H9 (cell line): ENCODE results near the gene CYP27B1. TPM values are rescaled to one million over a fixed set of nuclear protein-coding genes. Genes with fewer than 3 reads are reported as not detected.

Experiments
- DNase-seq: peaks from one replicate; pipeline ENCODE4 v3.0.0-alpha.2; 2017
- H2AFZ ChIP-seq: one replicate; pipeline ENCODE4 v1.6.1; 2013; ENCODE audit warnings: mild to moderate bottlenecking, low read length, control low read depth, moderate library complexity
- H2AK5ac ChIP-seq: 2 replicates; pipeline ENCODE4 v1.6.1; 2013; ENCODE audit warnings: low read length, control low read depth, mixed read lengths; ENCODE audit not compliant: insufficient read length
- H2BK120ac ChIP-seq: one replicate; pipeline ENCODE4 v1.6.1; 2013; ENCODE audit warnings: low read depth, mild to moderate bottlenecking, low read length, control low read depth, inconsistent platforms; ENCODE audit not compliant: poor library complexity, severe bottlenecking
- H2BK12ac ChIP-seq: 2 replicates; pipeline ENCODE4 v1.6.1; 2013; ENCODE audit warnings: low read length, control low read depth, mixed read lengths, low read depth; ENCODE audit not compliant: insufficient read length
- H2BK15ac ChIP-seq: 2 replicates; pipeline ENCODE4 v1.6.1; 2013; ENCODE audit warnings: low read depth, low read length, control low read depth
- H2BK20ac ChIP-seq: one replicate; pipeline ENCODE4 v1.6.1; 2013; ENCODE audit warnings: low read depth, mild to moderate bottlenecking, low read length, control low read depth, inconsistent platforms; ENCODE audit not compliant: poor library complexity, severe bottlenecking
- H2BK5ac ChIP-seq: 2 replicates; pipeline ENCODE4 v1.6.1; 2013; ENCODE audit warnings: low read length, control low read depth, mixed read lengths; ENCODE audit not compliant: insufficient read length
- H3K14ac ChIP-seq: 2 replicates; pipeline ENCODE4 v1.6.1; 2013; ENCODE audit warnings: low read length, control low read depth; ENCODE audit not compliant: insufficient read depth
- H3K18ac ChIP-seq: 2 replicates; pipeline ENCODE4 v1.6.1; 2013; ENCODE audit warnings: low read depth, mild to moderate bottlenecking, mixed read lengths, low read length, control low read depth; ENCODE audit not compliant: insufficient read length
- H3K23ac ChIP-seq: 2 replicates; pipeline ENCODE4 v1.6.1; 2013; ENCODE audit warnings: low read length, control low read depth, mixed read lengths, low read depth; ENCODE audit not compliant: insufficient read length
- H3K23me2 ChIP-seq: 2 replicates; pipeline ENCODE4 v1.6.1; 2013; ENCODE audit warnings: low read depth, mild to moderate bottlenecking, mixed read lengths, low read length, control low read depth; ENCODE audit not compliant: insufficient read length, poor library complexity, severe bottlenecking
- H3K27ac ChIP-seq: 2 replicates; pipeline ENCODE4 v1.5.1; 2013; ENCODE audit warnings: low read length, control low read depth, mixed read lengths, low read depth; ENCODE audit not compliant: insufficient read length
- H3K27me3 ChIP-seq: 2 replicates; pipeline ENCODE4 v1.6.1; 2013; ENCODE audit warnings: low read length, control low read depth, inconsistent platforms; ENCODE audit not compliant: insufficient read depth
- H3K4ac ChIP-seq: 2 replicates; pipeline ENCODE4 v1.6.1; 2013; ENCODE audit warnings: low read depth, mild to moderate bottlenecking, control low read depth, inconsistent platforms, low read length, moderate library complexity
- H3K4me1 ChIP-seq: 2 replicates; pipeline ENCODE4 v1.6.1; 2013; ENCODE audit warnings: low read length, control low read depth, inconsistent platforms; ENCODE audit not compliant: insufficient read depth
- H3K4me2 ChIP-seq: 2 replicates; pipeline ENCODE4 v1.6.1; 2013; ENCODE audit warnings: low read length, control low read depth, mixed read lengths; ENCODE audit not compliant: insufficient read length, insufficient read depth
- H3K56ac ChIP-seq: 2 replicates; pipeline ENCODE4 v1.6.1; 2013; ENCODE audit warnings: low read depth, mild to moderate bottlenecking, mixed read lengths, low read length, control low read depth; ENCODE audit not compliant: insufficient read length
- H3K79me1 ChIP-seq: 2 replicates; pipeline ENCODE4 v1.6.1; 2013; ENCODE audit warnings: low read depth, mild to moderate bottlenecking, moderate library complexity, low read length, control low read depth, inconsistent platforms; ENCODE audit not compliant: insufficient read depth, poor library complexity, severe bottlenecking
- H3K79me2 ChIP-seq: 2 replicates; pipeline ENCODE4 v1.6.1; 2013; ENCODE audit warnings: low read length, control low read depth, inconsistent platforms; ENCODE audit not compliant: insufficient read depth
- H3K9ac ChIP-seq: 2 replicates; pipeline ENCODE4 v1.6.1; 2013; ENCODE audit warnings: low read length, control low read depth, mixed read lengths; ENCODE audit not compliant: insufficient read length; ENCODE audit errors: extremely low read depth
- H3K9me3 ChIP-seq: one replicate; pipeline ENCODE4 v1.6.1; 2013; ENCODE audit warnings: low read depth, low read length, inconsistent platforms; ENCODE audit not compliant: control insufficient read depth
- H3T11ph ChIP-seq: one replicate; pipeline ENCODE4 v1.6.1; 2013; ENCODE audit warnings: mild to moderate bottlenecking, low read length, control low read depth, inconsistent platforms
- H4K20me1 ChIP-seq: one replicate; pipeline ENCODE4 v1.6.1; 2013; ENCODE audit not compliant: control insufficient read depth, insufficient read length, insufficient read depth
- H4K5ac ChIP-seq: 2 replicates; pipeline ENCODE4 v1.6.1; 2013; ENCODE audit warnings: low read depth, mild to moderate bottlenecking, mixed read lengths, low read length, control low read depth; ENCODE audit not compliant: insufficient read length
- H4K8ac ChIP-seq: replicated peaks from 2 replicates; pipeline ENCODE4 v1.6.1; 2013; ENCODE audit warnings: low read length, control low read depth, mixed read lengths, low read depth; ENCODE audit not compliant: insufficient read length
- H4K91ac ChIP-seq: 2 replicates; pipeline ENCODE4 v1.6.1; 2013; ENCODE audit warnings: low read depth, mild to moderate bottlenecking, moderate library complexity, mixed read lengths, low read length, control low read depth; ENCODE audit not compliant: insufficient read length
- H3K27ac Mint-ChIP-seq, 3 experiments: 2 replicates in 2 of 3; 3 replicates in 1 of 3; pipeline ENCODE4 v1.8.0; 2020 to 2021; ENCODE audit warnings: mixed read lengths in 3 of 3, mild to moderate bottlenecking in 1 of 3, moderate library complexity in 1 of 3
- H3K27me3 Mint-ChIP-seq: 2 replicates; pipeline ENCODE4 v1.8.0; 2021; ENCODE audit warnings: low read depth, mild to moderate bottlenecking, moderate library complexity, mixed read lengths
- H3K36me3 Mint-ChIP-seq, 3 experiments: 2 replicates in 2 of 3; 3 replicates in 1 of 3; pipeline ENCODE4 v1.8.0; 2020 to 2021; ENCODE audit warnings: low read depth in 3 of 3, mixed read lengths in 3 of 3; ENCODE audit not compliant: insufficient read depth in 1 of 3
- H3K4me1 Mint-ChIP-seq, 2 experiments: 2 replicates each; pipeline ENCODE4 v1.8.0; 2020; ENCODE audit warnings: mixed read lengths in 2 of 2
- H3K4me3 Mint-ChIP-seq, 2 experiments: 2 replicates in 1 of 2; 3 replicates in 1 of 2; pipeline ENCODE4 v1.8.0; 2020 to 2021; ENCODE audit warnings: mild to moderate bottlenecking in 2 of 2, mixed read lengths in 2 of 2, moderate library complexity in 1 of 2
- H3K9me3 Mint-ChIP-seq, 2 experiments: 2 replicates in 1 of 2; 3 replicates in 1 of 2; pipeline ENCODE4 v1.8.0; 2020; ENCODE audit warnings: mild to moderate bottlenecking in 2 of 2, mixed read lengths in 2 of 2, moderate library complexity in 1 of 2
- WGBS: extraction: QIAGEN DNeasy Blood & Tissue Kit; methylation state at CpG from one replicate; pipeline ENCODE4 v1.1.7; 2013; ENCODE audit warnings: missing lambda C conversion rate, low lambda C conversion rate, mixed read lengths; ENCODE audit not compliant: insufficient read length; ENCODE audit errors: extremely low coverage; 5-methylcytosine and 5-hydroxymethylcytosine counted together
- total RNA-seq: library from RNA; stranded (reverse); gene quantifications from 2 replicates; pipeline ENCODE4 v1.2.1, GENCODE V29; 2021
- TF ChIP-seq, protein P1 (sequence below): fragments of 200-600 bp; sonication (generic); conservative IDR thresholded peaks from 3 replicates; pipeline ENCODE4 v1.8.0; 2021; ENCODE audit warnings: antibody characterized with exemption, mild to moderate bottlenecking

CYP27B1 gene
- total RNA-seq, 1 experiment from 2014 or later, result 6.1 TPM

DNA sequence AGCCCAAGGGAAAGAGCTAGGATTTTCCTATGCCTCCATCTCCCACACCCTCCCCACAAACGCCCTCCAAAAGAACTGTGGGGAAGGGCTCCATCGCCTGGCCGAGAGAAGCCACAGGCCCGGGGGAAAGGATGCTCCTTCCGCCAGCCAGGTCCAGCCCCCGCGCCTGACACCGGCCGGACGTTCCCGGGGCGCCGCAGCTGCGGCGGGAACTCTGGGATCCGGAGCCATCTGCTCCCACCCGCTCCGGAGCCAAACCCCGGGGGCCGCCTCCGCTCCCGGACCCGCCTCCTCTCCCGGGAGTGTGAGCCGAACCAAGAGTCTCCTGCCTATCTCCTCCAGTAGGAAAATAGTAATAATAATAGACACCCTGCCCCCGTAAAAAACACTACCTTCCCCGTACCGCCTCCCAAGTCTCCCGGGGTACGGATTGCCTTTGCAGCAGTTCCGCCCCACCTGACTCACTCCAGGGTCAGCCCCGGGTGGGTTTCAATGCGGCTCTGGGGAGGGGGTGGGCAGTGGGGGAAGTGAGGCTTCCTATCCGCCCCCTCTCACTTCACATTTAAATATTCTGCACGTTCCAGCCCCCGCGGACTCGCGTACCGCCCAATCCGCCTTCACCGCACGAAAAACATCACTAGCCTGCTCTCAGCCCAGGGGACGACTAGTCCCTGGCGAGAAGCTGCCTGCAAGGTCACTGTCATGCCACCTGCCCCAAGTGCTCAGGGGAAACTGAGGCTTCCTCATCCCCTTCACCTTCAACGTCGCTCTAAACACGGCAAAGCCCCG lies 30.7 kb downstream of the CYP27B1 start:
- Histone ChIP-seq H4K8ac (no peak overlapping the region), H2BK5ac (no peak overlapping the region), H3K4ac (no peak overlapping the region), H3T11ph (no peak overlapping the region), H3K4me1 (no peaks in the 10 kb centered on the region), H4K20me1 (peaks cover 2% of the 10 kb centered on the region), H3K9ac (no peak overlapping the region), H3K9me3 (no peaks in the 10 kb centered on the region), H4K91ac (no peak overlapping the region), H3K23me2 (peaks cover 16% of the 10 kb centered on the region), H2BK12ac (no peak overlapping the region), H3K27me3 (peaks cover 57% of the 10 kb centered on the region), H3K4me2 (peak overlapping the region; percentile 49), H3K79me1 (no peaks in the 10 kb centered on the region), H2BK15ac (no peak overlapping the region), H3K56ac (no peak overlapping the region), H3K27ac (no peak overlapping the region), H3K23ac (no peak overlapping the region), H2AK5ac (no peak overlapping the region), H3K79me2 (no peaks in the 10 kb centered on the region), H2BK120ac (no peak overlapping the region), H3K14ac (no peak overlapping the region), H2BK20ac (no peak overlapping the region), H4K5ac (no peak overlapping the region), H3K18ac (no peak overlapping the region), H2AFZ (no peak overlapping the region)
- H3K4me3 Mint-ChIP-seq, result peak overlapping the region; percentile 59 to 84
- H3K27ac Mint-ChIP-seq, result no peak overlapping the region
- no peaks in the 10 kb centered on the region; a peak in 1 of 5 replicates for H3K9me3 Mint-ChIP-seq
- H3K27me3 Mint-ChIP-seq, result peaks cover 96% of the 10 kb centered on the region
- DNase-seq, result peak; percentile 84
- TF ChIP-seq, protein P1, sequence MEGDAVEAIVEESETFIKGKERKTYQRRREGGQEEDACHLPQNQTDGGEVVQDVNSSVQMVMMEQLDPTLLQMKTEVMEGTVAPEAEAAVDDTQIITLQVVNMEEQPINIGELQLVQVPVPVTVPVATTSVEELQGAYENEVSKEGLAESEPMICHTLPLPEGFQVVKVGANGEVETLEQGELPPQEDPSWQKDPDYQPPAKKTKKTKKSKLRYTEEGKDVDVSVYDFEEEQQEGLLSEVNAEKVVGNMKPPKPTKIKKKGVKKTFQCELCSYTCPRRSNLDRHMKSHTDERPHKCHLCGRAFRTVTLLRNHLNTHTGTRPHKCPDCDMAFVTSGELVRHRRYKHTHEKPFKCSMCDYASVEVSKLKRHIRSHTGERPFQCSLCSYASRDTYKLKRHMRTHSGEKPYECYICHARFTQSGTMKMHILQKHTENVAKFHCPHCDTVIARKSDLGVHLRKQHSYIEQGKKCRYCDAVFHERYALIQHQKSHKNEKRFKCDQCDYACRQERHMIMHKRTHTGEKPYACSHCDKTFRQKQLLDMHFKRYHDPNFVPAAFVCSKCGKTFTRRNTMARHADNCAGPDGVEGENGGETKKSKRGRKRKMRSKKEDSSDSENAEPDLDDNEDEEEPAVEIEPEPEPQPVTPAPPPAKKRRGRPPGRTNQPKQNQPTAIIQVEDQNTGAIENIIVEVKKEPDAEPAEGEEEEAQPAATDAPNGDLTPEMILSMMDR, result peak; percentile 60; the same call in 2 of the 3 replicates
- H3K36me3 Mint-ChIP-seq, result no peaks in the 10 kb centered on the region; a peak in 1 of 7 replicates
- no CpG with 5 or more reads among the region's 49 CpGs for WGBS
- peaks cover 26 to 37% of the 10 kb centered on the region in 2 experiments for H3K4me1 Mint-ChIP-seq
